Islet precursor cell (in vitro differentiated cells): ENCODE results near the gene TMEM247.

Experiments used
- DNase-seq: peaks from one replicate; pipeline ENCODE4 v3.0.0-alpha.2; 2018

TMEM247 gene

DNA sequence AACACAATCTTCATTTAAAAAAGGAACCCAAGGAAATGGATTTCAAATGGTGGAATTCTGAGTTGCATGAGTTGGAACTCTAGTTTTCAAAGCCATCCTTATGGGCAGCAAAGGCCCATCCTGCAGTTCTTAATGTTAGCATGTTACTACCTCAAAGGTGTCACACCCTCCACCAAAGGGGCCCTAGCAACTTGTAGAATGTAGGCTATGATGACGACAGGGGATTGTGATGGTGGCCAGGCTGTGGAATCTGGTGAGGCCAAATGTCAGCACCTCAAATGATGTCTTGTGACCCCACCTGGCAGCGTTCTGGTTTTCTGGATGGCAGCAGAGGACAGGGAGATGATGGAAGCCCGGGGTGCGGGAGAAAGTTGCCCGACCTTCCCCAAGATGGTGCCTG lies at the start of gene TMEM247:
TSS of gene TMEM247 (plus strand) at position 301 of the 400 bp plus-strand sequence.
- DNase-seq, result no peak

DNA sequence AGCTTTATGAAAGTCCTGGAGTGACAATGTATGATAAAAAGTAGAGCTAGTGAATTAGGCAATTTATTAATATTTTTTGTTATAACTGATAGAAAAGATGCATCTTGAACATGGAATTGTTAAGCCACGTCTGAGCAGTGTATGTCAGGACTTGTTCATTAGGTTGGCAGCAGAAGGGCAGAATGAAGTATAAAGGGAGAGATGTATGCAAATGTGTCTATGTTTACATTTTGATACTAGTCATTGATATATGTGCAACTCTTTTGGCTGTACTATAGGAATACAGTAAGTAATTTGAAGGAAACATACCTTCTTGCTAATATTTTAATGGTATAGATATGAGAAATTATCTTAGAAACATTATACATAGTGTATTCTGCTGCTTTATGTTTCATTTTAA lies 49.0 kb upstream of the TMEM247 start:
- DNase-seq, result no peak

DNA sequence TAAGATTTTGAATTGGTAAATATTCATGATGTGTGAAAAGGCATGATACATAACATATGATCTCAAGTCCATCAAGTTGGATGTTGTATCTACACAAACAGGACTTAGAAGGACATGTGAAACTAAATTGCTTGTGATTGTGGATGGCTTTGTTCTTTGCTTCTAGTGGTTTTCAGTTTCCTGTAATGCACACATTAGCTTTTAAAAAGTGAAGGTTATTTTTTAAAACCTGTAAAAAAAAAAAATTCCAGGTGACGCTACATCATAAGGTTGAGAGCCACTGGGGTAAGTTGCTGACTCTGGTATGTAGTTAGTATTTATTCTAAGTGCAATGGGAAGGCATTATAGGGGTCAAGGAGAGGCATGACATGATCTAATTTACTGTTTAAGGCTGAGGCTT lies 48.4 kb upstream of the TMEM247 start:
- DNase-seq, result no peak

DNA sequence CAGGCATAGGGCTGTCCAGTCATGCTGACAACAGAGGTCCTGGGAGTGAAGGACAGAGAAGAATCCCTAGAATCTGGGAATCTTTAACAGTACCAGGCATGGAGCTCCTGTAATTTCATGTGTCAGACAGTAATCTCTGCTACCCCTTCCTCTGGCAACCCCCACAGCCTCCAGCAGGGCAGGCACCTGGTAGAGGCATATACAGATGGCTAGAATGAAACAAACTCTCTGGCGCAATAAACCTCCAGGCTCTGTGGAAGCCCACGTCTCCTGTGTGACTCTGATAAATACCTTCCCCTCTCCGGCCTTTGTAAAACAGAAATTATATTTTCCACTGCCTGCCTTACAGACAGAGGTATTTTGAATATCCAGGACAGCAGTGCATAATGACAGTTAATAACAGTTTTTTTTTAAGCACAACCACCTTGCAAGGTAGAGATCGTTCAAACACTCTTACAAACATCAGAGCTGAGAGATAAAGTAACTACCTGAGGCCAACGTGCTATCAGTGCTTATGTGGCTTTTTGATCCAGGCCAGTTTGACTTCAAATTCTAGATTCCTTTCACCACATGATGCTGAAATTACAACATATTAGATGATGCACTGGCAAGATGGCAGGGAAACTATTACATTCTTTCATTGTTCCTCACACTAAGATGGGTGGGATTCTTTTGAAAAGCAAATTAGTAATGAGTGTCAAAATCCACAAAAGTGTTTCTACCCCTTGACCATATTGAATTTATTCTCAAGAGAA lies 47.7 kb upstream of the TMEM247 start:
- no peak for DNase-seq

DNA sequence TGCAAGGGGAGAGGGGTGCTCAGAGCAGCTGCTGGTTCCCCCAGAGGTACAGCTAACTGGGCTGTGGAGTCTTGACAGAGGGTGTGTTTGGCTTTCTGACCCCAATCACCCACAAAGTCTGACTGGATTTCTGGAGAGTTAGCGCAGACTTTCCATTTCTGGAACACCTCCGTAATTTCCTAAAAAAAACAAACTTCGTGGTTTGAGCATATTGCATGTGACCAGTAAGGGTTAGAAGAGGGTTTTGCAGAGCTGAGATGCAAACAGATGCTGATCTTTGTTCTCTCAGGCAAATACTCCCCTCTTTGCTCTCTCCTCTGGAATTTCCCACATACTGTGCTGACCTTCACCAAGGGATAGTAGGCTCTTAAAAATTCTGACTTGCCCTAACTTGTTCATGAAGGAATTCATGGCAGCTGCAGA lies 44.5 kb upstream of the TMEM247 start:
- DNase-seq, result no peak

DNA sequence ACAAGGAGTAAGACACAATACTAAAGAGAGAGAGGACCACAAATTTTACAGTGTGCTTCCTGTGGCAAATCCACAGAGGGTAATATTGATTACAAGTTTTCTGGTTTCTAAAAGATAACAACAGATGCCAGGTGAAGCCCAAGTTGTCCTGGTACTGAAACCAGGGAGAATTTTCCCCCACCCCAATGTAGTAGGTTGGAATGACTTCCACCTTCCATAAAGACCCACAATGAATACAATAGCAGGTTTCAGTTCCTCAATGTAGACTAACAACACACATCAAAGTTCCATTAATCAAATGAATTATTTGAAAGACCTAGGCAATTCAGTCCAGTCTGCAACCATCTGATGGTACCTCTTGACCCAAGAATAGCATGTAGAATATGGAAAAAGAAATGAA lies 44.0 kb upstream of the TMEM247 start:
- no peak for DNase-seq

DNA sequence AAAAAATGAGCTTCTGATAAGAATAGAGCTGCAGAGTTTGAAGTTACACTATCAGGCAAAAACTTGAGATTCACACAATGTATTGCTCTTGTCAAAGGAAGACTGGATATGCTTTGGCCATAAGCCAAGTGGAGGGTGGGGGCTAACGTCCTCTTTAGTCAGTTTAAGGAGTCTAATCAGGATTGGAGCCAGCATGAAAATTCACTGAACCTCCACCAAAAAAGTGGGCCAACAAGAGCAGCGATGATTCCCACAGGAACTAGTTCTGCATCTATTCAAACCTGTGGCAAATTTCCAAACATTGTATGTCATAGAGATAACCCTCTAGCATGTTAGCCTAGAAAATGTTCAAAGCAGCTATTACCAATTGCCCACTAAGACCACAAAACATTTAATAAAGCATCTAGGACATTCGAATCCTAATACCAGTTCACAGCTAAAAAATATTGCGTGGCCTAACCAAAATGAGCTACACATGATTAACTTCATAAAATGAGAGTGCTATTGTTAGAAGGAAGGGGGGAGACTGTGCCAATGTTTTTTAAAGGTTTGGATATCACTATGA lies 43.5 kb upstream of the TMEM247 start:
- DNase-seq, result no peak

DNA sequence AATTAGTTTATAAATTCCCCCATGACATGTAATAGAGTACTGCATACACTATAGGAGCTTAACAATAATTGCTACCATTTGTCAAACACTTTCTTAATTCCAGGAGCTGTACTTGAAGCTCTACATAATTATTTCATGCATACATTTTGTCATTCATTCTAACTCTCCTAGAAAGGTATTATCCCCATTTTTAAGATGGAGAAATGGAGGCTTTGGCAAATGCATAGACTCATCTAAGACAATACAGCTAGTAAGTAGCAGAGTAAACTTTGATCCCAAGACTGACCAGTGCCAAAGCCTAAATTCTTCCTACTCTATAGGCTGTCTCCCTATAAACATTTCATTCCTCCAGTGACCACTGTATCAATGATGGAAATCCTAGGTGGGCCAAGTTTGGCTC lies 42.6 kb upstream of the TMEM247 start:
- no peak for DNase-seq

DNA sequence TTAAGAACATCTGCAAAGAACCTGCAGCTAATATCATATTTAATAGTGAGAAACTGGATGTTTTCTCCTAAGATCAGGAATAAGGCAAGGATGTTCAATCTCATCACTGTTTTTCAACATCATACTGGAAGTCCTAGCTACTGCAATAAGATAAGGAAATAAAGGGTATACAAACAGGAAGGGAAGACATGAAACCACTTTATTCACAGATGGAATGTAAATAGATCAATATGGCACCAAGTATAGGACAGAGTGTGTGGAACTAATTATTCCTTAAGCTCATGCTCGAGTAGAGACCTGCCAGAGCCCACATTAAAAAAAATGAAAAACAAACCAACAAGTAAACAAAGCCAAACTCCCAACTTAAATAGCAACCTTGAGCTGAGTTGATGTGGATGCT lies 41.3 kb upstream of the TMEM247 start:
- DNase-seq, result no peak

DNA sequence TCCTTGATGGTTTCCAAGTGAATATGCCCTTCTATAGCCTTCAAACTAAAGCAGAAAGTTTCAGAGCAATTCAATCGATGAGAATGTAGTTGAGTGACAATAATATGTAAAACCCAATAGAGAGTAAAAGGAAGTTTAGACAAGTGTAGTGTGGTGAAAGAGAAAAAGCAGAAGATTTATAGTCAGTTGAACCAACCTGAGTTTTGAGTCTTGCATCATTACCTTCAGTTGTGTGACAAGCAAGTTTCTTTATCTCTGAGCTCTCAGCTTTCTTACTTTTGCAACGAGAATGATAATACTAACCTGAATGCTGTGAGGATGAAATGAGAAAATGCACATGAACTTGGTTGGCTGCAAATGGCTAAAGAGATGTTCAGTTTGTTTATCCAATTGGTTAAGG lies 40.6 kb upstream of the TMEM247 start:
- DNase-seq, result no peak

DNA sequence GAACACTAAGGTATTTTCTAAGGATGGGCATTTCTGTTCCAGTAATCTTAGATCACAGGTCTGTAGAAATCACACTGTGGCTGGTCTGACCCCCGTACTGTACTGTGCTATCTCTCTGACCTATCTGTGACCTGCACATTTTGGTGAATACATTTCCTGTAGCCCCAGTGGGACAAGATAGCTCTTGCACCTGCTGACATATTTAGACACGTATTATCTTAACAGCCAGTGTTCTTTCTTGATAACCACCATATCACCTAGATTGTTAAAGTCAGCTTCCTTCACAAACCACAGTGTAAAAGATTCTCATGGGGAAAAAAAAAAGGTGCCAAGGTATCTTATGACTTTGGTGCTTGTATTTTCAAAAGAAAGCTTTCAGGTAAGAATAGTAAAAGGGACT lies 39.8 kb upstream of the TMEM247 start:
- DNase-seq, result no peak

DNA sequence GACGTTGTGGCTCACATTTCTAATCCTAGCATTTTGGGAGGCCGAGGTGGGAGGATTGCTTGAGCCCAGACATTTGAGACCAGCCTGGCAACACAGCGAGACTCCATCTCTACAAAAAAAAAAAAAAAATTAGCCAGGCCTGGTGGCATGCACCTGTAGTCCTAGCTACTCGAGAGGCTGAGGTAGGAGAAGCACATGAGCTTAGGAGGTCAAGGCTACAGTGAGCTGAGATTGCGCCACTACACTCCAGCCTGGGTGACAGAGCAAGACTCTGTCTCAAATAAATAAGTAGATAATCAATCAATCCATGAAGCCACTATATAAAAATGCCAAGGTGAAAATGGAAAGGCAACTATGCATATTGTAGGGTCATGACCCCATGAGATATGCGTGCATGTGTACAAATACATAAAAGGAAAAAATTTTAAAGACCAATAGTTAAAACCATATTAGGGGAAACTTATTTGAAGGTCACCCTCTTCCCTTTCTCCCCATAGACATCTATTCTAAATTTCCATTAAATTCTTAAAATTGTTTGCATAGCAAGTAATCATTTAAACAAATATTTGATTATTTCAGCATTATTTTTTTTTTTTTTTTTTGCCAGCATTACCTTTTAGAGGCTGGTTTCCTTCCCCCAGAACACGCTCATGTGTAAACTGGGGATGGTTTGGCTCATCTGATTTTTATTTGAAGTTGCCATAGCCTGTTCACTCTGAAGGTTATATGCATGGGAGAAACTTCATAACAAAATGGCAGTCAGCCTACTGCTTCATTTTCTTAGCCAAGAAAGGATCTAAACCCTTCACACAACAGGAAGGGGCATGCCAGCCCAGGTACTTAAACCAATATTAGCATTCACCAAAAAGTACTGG lies 37.3 kb upstream of the TMEM247 start:
- no peak for DNase-seq

DNA sequence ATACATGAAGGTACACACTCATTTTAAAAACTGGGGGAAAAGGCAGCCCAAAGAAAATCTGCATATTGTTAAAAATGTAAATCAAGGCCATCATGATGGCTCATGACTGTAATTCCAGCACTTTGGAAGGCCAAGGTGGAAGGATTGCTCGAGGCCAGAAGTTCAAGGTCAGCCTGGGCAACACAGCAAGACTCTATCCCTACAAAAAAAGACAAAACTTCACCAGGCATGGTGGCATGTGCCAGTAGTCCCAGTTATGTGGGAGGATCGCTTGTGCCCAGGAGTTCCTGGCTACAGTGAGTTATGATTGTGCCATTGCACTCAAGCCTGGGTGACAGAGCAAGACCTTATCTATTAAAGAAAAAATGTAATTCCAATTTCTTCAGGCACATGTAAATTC lies 34.6 kb upstream of the TMEM247 start:
- DNase-seq, result no peak

DNA sequence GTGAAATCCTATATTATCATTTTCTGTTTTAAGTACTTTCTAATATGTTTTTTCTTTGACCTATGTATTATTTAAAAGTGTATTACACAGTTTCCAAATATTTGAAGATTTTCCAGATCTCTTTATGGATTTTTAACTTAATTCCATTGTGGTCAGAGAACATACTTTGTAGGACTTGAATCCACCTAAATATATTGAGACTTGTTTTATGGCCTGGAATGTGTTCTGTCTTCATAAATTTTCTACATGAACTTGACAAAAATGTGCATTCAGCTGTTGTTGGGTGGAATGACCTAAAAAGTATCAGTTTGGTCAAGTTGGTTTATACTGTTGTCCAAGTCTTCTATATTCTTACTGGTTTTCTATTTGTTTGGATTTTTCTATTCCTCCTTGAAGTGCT lies 33.8 kb upstream of the TMEM247 start:
- no peak for DNase-seq

DNA sequence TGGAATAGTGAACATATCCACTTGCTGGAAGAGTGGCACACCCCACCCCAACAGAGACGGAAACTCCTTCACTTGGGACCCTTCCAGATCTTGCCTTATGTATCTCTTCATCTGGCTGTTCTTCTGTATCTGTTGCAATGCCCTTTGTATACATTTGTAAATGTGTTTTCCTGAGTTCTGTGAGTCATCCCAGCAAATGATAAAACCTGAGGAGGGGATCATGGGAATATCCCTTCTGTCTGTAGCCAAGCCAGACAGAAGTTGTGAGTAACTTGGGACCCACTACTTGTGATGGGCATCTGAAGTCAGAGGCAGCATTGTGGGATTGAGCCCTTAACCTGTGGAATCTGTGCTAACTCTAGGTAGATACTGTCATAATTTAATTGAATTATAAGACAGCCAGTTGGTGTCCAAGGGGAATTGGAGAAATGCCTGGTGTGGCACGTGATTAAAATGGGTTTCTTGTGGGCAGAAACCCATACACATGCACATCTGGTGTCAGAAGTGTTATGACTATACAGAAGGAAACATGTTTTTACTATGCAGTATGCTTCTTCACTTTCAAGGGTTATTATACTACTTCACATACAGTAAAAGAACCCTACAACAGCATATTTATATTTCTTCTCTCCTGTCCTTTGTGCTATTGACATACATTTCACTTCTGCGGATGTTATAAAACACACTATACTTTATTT lies 32.3 kb upstream of the TMEM247 start:
- DNase-seq, result no peak

DNA sequence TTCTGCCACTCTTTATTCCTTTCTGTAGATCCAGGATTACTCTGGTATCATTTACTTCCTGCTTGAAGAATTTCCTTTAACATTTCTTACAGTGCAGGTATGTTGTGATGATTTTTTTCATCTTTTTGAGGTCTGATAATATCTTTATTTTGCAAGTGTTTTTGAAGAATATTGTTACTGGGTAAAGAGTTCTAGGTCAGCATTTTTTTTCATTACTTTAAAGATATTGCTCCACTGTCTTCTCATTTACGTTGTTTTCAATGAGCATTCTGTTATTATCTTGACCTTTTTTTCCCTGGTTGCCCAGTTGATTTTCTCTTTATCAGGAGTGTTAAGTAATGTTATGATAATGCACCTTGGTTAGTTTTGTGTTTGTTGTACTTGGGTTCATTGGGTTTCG lies 31.7 kb upstream of the TMEM247 start:
- DNase-seq, result no peak

DNA sequence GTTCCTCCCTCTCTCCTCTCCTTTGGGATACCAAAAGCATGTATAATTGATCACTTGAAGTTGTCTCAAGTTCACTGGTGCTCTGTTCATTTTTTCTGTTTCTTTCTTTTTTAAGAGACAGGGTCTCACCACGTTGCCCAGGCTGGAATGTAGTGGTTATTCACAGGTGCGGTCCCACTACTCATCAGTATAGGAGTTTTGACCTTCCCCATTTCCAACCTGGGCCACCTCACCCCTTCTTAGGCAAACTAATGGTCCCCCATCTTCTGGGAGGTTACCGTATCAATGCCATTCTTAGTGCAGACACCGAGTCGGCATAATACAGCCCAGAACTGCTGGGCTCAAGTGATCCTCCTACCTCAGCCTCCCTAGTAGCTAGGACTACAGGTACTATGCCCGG lies 31.3 kb upstream of the TMEM247 start:
- DNase-seq, result no peak

DNA sequence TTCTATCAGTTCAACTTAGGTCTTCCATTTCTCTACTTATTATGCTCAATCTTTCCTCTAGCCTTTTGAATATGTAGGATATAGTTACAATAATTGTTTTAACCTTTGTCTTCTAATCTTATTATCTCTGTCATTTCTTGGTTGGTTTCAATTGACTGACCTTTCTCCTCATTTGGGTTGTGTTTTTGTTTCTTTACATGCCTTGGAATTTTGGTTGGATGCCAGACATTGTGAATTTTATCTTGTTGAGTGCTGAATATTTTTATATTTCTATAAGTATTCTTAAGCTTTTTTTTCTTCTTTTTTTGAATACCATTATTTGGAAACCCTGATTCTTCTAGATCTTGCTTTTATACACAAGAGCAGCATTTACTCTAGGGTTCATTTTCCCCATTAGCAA lies 30.7 kb upstream of the TMEM247 start:
- DNase-seq, result no peak

DNA sequence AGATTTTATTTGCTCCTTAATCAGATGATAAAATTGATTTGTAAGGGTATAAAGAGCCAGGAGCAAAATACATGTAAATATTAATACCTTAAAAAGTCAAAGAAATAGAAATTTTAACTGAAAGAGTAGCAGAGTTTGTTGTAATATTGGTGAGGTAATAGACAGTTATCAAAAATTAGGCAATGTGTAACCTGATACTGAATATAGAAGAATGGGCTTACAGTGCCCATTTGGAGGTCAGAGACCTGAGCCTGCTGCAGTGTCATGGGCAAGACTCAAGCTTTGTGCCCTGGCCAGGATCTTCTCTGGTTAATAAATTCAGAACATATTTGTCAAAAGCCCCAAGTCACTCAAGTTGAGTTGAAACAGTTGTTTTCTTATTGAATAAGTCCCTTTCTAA lies 29.7 kb upstream of the TMEM247 start:
- no peak for DNase-seq

DNA sequence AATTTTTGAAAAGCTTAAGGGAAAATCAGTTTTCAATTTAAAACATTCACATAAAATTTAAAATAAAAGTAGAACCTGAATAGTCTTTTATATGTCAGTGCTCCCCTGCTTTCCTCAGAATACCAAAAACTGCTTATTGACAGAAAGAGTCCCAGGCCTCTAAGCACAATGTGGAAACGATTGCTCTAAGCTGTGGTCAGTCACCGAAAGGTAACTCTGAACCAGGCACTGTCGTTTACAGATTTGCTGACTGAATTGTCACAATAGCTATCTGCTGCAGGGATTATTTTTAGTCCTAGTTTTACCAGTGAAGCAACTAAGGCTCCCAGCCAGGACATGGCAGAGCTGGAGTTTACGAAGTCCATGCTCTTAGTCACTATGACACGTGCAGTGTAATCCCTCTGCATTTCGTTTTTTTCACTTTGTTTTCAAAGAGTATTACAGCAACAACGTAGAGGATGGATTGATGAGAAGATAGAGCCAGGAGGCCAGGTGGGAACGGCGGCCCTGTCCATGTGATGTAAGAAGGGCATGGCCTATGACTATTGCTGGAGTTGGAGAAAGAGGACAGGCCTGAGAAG lies 28.1 kb upstream of the TMEM247 start:
- no peak for DNase-seq

DNA sequence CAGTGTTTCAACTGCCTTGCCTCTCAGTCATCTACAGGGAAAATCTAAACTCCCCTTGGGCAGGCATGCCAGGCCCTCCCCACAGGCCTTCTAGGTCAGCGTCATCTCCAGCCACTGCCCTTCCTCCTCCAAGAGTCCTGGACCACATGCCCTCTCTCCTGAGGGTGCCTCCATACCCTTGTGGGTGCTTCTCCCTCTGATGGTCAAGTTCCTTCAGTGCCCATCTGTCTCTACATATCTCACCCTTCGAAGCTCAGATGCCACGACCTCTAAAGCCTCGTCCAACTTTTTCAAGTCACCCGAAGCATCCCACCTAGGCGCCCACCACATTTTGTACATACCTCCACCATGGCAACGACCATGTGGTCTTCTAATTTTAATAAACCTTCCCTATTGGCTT lies 22.6 kb upstream of the TMEM247 start:
- DNase-seq, result no peak

DNA sequence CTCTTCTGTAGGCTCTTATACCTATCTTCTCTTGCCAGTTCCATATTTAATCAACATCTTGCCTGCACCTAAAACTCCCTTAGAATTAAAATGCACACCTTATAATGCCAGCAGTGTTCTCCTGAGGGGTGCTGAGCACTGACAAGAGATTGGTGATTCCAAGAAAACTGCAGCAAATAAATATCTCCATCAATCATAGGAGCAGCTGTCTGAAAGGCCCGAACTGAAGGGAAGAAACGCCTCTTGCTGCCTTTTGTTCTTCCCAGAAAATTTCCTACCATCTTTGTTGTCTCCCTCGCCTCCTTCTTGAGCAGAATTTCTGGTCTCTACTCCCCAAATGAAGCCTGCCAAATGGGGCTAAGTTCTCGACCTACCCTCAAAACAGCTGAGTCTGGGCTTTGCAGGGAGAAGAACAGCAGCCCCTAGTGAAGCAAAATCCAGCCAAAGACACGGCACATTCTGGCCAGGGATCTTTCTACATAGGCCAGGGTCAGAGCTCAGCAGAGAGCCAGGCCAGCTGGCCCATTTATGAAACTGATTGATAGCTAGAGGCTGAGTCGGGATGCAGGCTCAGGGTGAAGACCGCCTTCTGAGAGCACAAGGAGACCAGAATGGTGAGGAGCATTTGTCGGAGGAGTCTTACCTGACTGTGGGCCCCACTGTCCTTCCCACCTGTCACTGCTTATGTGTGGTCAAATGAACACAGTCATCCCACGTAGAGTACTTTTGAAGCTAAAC lies 20.4 kb upstream of the TMEM247 start:
- DNase-seq, result peak; percentile 26
